Smooth muscle cell of the brain vasculature (primary cell): Measurements from ENCODE around the gene MICAL3.
A peak's percentile ranks its signal among the peaks of the same experiment; 100 is the strongest.

Experiments
- DNase-seq: peaks from one replicate; pipeline ENCODE4 v3.0.0-alpha.2; 2012; ENCODE audit warnings: low read depth, low spot score

MICAL3 gene

GRCh38 chr22:17972385-17973191, 51.8 kb downstream of the MICAL3 start:
- DNase-seq = no peak

GRCh38 chr22:17971711-17972110, 52.6 kb downstream of the MICAL3 start:
- DNase-seq = no peak

- DNase-seq = no peak
These were observed 54.1 kb downstream of the MICAL3 start for GRCh38 chr22:17970201-17970708.

GRCh38 chr22:17969701-17970113, 54.7 kb downstream of the MICAL3 start:
- peak; percentile 35 for DNase-seq

GRCh38 chr22:17968126-17968525, 56.2 kb downstream of the MICAL3 start:
- no peak for DNase-seq

GRCh38 chr22:17966403-17966717, 58.0 kb downstream of the MICAL3 start:
- no peak for DNase-seq

GRCh38 chr22:17965538-17966402, 58.6 kb downstream of the MICAL3 start:
- DNase-seq = no peak

- no peak for DNase-seq
These were observed 59.7 kb downstream of the MICAL3 start for GRCh38 chr22:17964643-17965042.

- DNase-seq = no peak
These were observed 60.2 kb downstream of the MICAL3 start for GRCh38 chr22:17964156-17964555.

- DNase-seq = no peak
These were observed 61.3 kb downstream of the MICAL3 start for GRCh38 chr22:17963015-17963414.

- no peak for DNase-seq
These were observed 62.2 kb downstream of the MICAL3 start for GRCh38 chr22:17962168-17962567.

GRCh38 chr22:17961446-17961729, 63.0 kb downstream of the MICAL3 start:
- no peak for DNase-seq

- no peak for DNase-seq
These were observed 63.5 kb downstream of the MICAL3 start for GRCh38 chr22:17960695-17961445.

- no peak for DNase-seq
These were observed 64.3 kb downstream of the MICAL3 start for GRCh38 chr22:17960011-17960410.

- no peak for DNase-seq
These were observed 66.2 kb downstream of the MICAL3 start for GRCh38 chr22:17958166-17958565.

- no peak for DNase-seq
These were observed 66.7 kb downstream of the MICAL3 start for GRCh38 chr22:17957693-17958092.

GRCh38 chr22:17957204-17957603, 67.2 kb downstream of the MICAL3 start:
- no peak for DNase-seq

GRCh38 chr22:17956630-17957029, 67.7 kb downstream of the MICAL3 start:
- no peak for DNase-seq

- DNase-seq = no peak
These were observed 68.6 kb downstream of the MICAL3 start for GRCh38 chr22:17955590-17956379.

- no peak for DNase-seq
These were observed 69.3 kb downstream of the MICAL3 start for GRCh38 chr22:17954860-17955587.
